NCI-H1694 treated with DMSO at 0.1 percent for 48 hours (cell line): Measurements from ENCODE around the gene NME9.

Experiments
- DNase-seq: peaks from one replicate; lab custom pipeline; 2025; lab: John Stamatoyannopoulos, UW

Gene NME9

DNA sequence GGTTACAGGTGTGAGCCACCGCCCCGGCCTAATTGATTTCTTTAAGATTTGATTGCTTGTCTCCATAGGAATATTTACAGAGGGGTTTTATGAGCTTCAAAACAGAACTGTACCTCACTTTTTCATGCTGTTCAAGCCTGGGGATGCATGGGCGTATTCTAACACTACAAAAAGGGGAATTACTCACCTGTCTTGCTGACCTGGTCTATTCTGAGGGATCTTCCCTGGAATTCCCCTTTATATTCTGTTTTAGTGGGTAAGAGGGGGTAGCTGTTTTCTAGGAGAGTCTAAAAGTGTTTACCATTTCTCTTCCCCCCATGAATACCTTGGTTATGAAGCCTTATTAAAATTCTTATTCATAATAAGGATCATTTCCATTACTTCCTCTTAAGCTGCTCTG is 48.1 kb downstream of the NME9 start:
- no peak for DNase-seq

DNA sequence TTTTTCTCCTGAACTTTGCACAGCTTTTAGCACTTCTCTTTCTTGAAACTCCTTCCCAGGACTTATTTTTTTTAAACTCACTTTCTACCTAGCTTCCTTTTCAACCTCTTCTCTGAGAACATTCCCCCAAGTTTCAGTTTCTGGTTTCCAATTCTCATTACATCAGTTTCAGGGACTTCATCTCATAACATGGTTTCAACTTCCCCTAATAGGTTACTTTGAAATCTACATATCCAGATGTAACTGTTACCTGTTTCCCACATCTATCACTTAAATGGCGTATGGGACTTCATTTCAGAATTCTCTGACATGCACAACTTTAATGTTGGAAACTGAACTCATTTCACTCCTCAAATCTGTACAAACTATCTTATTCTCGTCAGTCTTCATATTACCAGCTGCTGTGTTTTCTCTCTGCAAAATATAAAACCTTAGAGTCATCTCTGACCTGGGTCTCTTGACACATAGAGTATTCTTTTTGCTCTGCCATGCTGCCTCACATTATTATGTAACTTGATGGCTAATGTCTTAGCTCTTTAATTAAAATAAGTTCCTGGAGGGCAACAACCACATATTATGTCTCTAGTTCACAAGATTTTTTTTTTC is 58.4 kb downstream of the NME9 start:
- no peak for DNase-seq

DNA sequence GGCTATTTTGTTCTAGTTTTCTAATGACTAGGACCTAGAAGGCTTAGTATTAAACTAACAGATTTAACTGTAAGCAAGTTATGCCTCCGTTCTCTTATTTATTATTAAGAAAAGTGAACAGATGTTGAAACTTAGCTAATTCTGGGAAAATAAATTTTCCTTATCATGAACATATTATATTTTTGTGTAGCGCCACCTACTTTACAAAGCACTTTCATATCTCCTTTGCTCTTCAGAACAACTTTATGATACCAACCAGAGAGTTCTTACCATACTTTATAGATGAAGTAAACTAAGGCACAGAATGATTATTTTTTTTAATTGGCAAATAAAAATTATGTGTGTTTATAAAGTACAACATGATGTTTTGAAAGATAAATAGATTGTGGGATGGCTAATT is 59.4 kb downstream of the NME9 start:
- no peak for DNase-seq

DNA sequence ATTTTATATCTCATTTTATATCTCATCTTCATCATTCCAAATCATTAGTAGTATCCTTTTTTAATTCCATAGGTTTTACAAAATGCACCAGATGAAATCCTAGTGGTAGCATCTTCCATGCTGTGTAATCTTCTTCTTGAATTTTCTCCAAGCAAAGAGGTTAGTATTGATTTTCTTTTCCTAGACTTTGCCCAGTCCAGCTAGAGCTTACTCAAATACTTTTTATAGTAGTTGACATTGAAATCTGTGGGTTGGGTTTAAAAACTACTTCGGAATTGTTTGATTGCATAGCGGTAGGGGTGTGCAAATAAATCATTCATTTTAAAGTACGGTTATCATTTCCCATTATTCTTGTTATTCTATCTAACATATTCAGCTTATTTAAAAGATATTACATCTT is 62.6 kb downstream of the NME9 start:
- no peak for DNase-seq

DNA sequence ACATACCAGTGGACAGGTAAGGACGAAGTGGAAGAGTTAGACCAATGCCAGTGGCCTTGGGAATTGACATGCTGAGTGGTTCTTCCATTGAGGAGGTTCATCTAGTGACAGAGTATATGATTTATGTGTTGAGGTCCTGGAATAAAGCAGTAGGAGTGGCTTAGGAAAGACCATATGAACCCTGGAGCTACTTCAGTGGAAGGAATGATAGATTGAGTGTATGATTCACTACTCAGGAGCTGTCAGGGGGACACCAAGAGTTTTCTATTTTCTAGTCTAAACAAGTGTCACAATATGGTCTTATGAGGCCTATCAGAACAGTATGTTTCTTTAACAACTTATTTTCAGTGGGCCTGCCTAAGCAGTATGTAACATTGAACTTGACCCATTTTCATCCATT is 63.9 kb downstream of the NME9 start:
- no peak for DNase-seq

DNA sequence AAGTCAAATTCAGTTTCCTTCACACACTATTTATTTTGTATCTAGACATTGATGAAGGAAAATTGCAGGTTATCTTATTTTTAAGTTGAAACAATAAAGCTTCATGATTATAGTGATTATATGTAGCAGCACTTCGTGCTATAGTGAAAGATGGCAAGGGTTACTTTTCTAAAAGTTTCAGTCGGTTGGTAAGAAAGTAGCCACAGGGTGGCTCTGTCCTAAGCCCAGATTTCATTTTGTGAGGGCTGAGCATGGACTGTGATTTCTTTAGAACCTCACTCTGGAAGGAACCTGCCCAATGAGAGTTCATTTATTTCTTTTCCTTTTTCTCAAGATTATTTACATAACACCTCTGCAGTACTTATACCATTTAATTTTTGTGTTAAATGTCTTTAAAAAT is 66.5 kb downstream of the NME9 start:
- DNase-seq = no peak

DNA sequence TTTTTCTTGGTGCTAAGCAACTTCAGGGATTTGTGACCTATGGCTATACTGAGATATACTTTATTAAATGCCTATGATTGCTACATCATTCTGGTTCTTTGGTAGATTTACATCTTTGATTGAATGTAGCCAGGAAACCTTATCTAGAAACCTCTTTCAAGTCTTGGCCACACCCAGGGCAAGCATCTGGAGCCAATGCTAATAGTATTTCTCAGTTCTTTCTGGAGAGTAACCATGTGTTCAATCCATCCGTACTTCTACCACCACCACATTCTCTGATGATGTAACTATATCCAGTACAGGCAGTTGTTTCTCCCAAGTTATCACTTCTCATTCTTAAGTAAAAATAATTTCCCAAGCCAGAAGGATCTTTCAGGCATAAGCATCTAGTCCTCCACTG is 69.0 kb downstream of the NME9 start:
- no peak for DNase-seq

DNA sequence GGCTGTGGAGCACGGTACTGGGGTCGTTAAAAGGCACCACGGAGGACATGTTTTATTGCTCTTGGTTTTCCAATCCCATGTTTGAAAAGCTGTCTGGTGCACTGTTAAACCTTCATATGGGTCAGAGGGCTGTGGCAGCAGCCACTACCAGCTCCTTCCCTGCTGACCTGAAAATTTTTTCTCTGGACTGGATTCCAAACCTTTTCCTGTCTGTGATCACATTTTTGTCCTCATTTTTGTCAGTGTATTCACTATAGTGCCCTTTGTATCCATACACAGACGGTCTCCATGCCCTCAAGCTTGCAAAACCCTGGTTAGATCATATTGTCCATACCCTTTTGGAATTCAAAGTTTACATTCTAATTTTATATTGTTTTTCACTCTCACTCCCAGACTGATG is 70.5 kb downstream of the NME9 start:
- no peak for DNase-seq

DNA sequence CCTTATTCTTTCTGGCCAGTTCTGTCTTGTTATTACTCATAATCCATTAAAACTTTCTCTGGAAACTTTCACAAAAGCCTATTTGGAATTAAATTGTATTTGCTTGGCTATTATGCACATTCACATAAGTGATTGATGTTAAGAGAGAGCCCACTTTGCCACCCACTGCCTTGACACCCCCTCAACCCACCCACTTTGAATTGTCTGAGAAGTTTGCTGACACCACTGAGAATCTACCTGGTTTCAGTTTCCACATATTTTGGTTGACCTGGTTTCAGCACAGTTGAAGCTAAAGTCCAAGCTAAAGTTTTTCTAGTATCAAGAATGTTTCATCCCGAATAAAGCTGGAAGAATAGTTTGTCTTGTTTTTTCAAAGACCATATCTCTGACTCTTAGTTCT is 71.7 kb downstream of the NME9 start:
- no peak for DNase-seq

DNA sequence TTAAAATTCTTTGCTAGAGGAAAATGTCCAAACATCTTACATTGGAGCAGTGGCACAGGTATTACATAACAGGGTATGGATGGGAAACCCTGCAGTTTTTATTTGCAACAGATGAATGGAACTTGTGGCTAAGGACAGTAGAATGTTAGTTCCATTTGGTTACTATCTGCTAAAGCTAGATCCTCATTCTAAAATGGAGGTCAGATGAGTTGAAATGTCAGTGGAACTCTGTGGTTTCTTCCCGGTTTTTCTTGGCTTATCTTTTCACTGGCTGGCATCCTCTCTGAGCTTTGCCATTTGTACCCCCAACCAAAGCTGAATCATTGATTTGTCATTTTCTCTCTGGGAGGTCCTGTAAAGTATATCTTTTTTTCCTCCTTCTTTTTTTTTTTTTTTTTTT is 73.6 kb downstream of the NME9 start:
- DNase-seq = no peak

DNA sequence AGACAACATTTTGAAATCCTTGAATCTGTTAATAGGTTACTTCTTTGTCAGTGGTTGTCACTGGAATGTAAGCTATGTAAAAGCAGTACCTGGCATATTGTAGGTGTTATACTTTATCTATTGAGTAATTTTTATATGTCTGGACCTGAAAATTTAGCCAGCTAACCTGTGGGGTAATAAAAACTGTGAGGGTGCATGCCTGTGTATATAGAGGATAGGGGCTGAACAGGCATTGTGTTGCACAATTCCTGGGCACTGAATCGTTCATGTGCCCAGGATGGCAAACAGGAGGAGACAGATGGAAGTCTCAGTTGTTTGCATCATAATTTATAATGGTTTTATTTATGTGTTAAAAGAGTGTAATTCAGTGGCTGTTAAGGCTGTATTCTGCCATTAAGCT is 75.4 kb downstream of the NME9 start:
- DNase-seq = no peak

DNA sequence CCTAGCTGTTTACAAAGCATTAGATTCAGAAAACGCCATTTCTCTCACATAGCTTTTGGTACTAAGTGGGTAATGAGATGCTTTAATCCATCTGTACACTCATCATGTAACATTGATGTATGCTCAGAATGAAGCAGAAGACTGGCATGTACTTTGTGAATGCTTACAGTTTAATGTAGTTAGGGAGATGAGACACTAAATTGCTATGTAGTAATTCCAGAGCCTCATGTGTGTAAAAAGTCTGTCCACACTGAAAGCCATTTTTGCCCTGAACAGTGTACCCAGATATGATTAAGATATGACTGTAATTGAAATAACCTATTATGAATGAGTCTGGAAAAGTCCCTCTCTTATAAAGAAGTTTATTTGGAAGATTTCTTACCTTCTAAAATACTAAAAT is 76.0 kb downstream of the NME9 start:
- DNase-seq = no peak
